Endothelial cell of umbilical vein (primary cell): ENCODE results near the gene CHKB. TPM values are rescaled to one million over a fixed set of nuclear protein-coding genes. Genes with fewer than 3 reads are reported as not detected.

Source experiments
- BruUV-seq: library from RNA; stranded (reverse); fragments of 400-500 nt; replicated peaks from 2 replicates; lab custom pipeline; 2021; lab: Mats Ljungman, UMichigan
- CTCF ChIA-PET: fragments of 300-600, 350-600 bp; sonication (Branson Sonifier 250); formaldehyde crosslinking; loops from one replicate; lab custom pipeline; 2021; ENCODE audit warnings: antibody characterized with exemption, inconsistent platforms; lab: Charles Lee
- POLR2A ChIA-PET: fragments of 300-600, 350-600 bp; sonication (Branson Sonifier 250); formaldehyde crosslinking; loops from one replicate; lab custom pipeline; 2021; ENCODE audit warnings: antibody characterized with exemption, inconsistent platforms; lab: Charles Lee
- DNase-seq: peaks from one replicate; pipeline ENCODE4 v3.0.0-alpha.2; 2011; ENCODE audit warnings: low read depth, low spot score
- FAIRE-seq: peaks from 2 replicates; lab custom pipeline; 2011; peaks lifted over from hg19 to GRCh38; lab: Jason Lieb, UNC
- H2AFZ ChIP-seq: 2 replicates; pipeline ENCODE4 v1.6.0; 2012; ENCODE audit warnings: low read depth, low read length, control low read depth, inconsistent platforms
- H3K27ac ChIP-seq: 2 replicates; pipeline ENCODE4 v1.5.1; 2011; ENCODE audit warnings: low read depth, mild to moderate bottlenecking, control low read depth, low read length, moderate library complexity; ENCODE audit not compliant: insufficient read depth
- H3K27me3 ChIP-seq, 2 experiments: 2 replicates each; pipeline versions ENCODE4 v1.6.0 to v1.6.1; 2011; ENCODE audit warnings: low read length in 2 of 2, mixed read lengths in 1 of 2; ENCODE audit not compliant: control insufficient read depth in 2 of 2, insufficient read depth in 2 of 2
- H3K36me3 ChIP-seq, 2 experiments: 2 replicates in 1 of 2; 3 replicates in 1 of 2; pipeline ENCODE4 v1.5.1; 2011; ENCODE audit warnings: low read length in 2 of 2, mild to moderate bottlenecking in 1 of 2, moderate library complexity in 1 of 2; ENCODE audit not compliant: control insufficient read depth in 2 of 2, insufficient read depth in 2 of 2; ENCODE audit errors: extremely low read depth in 1 of 2
- H3K4me1 ChIP-seq: 3 replicates; pipeline ENCODE4 v1.5.1; 2011; ENCODE audit warnings: mild to moderate bottlenecking, low read length; ENCODE audit not compliant: control insufficient read depth, insufficient read depth; ENCODE audit errors: extremely low read depth
- H3K4me2 ChIP-seq: 2 replicates; pipeline ENCODE4 v1.6.1; 2011; ENCODE audit warnings: low read length, control low read depth, mixed read lengths; ENCODE audit not compliant: insufficient read depth
- H3K4me3 ChIP-seq, 3 experiments: fragments of 200-600 bp in 1 of 3; sonication (generic), shearing (Covaris generic) in 1 of 3; replicated peaks in 1 of 3; 2 replicates each; pipeline ENCODE4 v1.5.1; 2011 to 2016; ENCODE audit warnings: control low read depth in 3 of 3, low read length in 3 of 3, mild to moderate bottlenecking in 2 of 3, inconsistent platforms in 1 of 3, low read depth in 1 of 3, moderate library complexity in 1 of 3; ENCODE audit not compliant: insufficient read depth in 1 of 3
- H3K79me2 ChIP-seq: 2 replicates; pipeline ENCODE4 v1.6.0; 2012; ENCODE audit warnings: low read length, inconsistent platforms; ENCODE audit not compliant: control insufficient read depth, insufficient read depth
- H3K9ac ChIP-seq: replicated peaks from 2 replicates; pipeline ENCODE3; 2011; ENCODE audit warnings: low read length, control low read depth; ENCODE audit not compliant: insufficient read depth; ENCODE audit errors: extremely low read depth
- H3K9me1 ChIP-seq: replicated peaks from 3 replicates; pipeline ENCODE4 v1.6.0; 2011; ENCODE audit warnings: mild to moderate bottlenecking, low read length; ENCODE audit not compliant: control insufficient read depth, insufficient read depth; ENCODE audit errors: extremely low read depth
- H3K9me3 ChIP-seq: replicated peaks from 2 replicates; pipeline ENCODE4 v1.5.1; 2012; ENCODE audit warnings: low read length, inconsistent platforms; ENCODE audit not compliant: control insufficient read depth, insufficient read depth
- H4K20me1 ChIP-seq: replicated peaks from 2 replicates; pipeline ENCODE3; 2011; ENCODE audit warnings: mild to moderate bottlenecking, low read length; ENCODE audit not compliant: control insufficient read depth, insufficient read depth; ENCODE audit errors: extremely low read depth
- CTCF ChIP-seq, 2 donors: IDR thresholded peaks; 1 replicate in 1 of 2; 2 replicates in 1 of 2; pipeline ENCODE4 v1.5.1; 2011; ENCODE audit warnings: low read length in 2 of 2, mild to moderate bottlenecking in 2 of 2, moderate library complexity in 2 of 2, control low read depth in 1 of 2, inconsistent platforms in 1 of 2, low read depth in 1 of 2; ENCODE audit not compliant: insufficient read depth in 1 of 2; ENCODE audit errors: extremely low read depth in 1 of 2
- EZH2 ChIP-seq: IDR thresholded peaks from 2 replicates; pipeline ENCODE4 v1.6.1; 2012; ENCODE audit warnings: borderline replicate concordance, low read depth, mild to moderate bottlenecking, moderate library complexity, low read length, inconsistent platforms; ENCODE audit not compliant: severe bottlenecking
- FOS ChIP-seq: IDR thresholded peaks from 2 replicates; pipeline ENCODE4 v1.6.1; 2011; ENCODE audit warnings: mild to moderate bottlenecking, low read length, moderate library complexity, borderline replicate concordance; ENCODE audit not compliant: insufficient read depth
- JUN ChIP-seq: IDR thresholded peaks from 2 replicates; pipeline ENCODE4 v1.6.1; 2011; ENCODE audit warnings: borderline replicate concordance, low read depth; ENCODE audit not compliant: insufficient read length, insufficient read depth
- MYC ChIP-seq: IDR thresholded peaks from one replicate; pipeline ENCODE4 v1.6.1; 2011; ENCODE audit warnings: mild to moderate bottlenecking, low read depth, low read length
- POLR2A ChIP-seq: IDR thresholded peaks from 2 replicates; pipeline ENCODE4 v1.6.1; 2012; ENCODE audit warnings: low read depth, mild to moderate bottlenecking, control low read depth, low read length
- dilution Hi-C: fragments of 300-500 bp; cut with MboI; formaldehyde crosslinking; loops from one replicate; pipeline ENCODE4 v1.15.0; 2019; ENCODE audit warnings: low sequenced_read_pairs; ENCODE audit not compliant: extremely low pct_ligation_motif_present
- intact Hi-C: fragments of 100-400 bp; cut with micrococcal nuclease; formaldehyde crosslinking; loops from one replicate; pipeline ENCODE4 v1.10.0; 2022
- polyA plus RNA-seq, 4 experiments: library from polyadenylated mRNA; depleted of rRNA in 3 of 4; stranded (reverse) in 3 of 4; unstranded in 1 of 4; fragments of >200 nt; gene quantifications; 2 replicates each; pipeline versions ENCODE4 v1.2.1 to v1.2.3, GENCODE V29; 2011 to 2012; ENCODE audit warnings: missing spikeins in 1 of 4
- total RNA-seq: library from RNA; stranded (reverse); gene quantifications from 2 replicates; pipeline ENCODE4 v1.2.3, GENCODE V29; 2021

CHKB gene
- total and polyA plus RNA-seq, 2 donors (not counting 3 experiments of a cell fraction or from before 2014, with no cell fraction given): 62.4 to 70.6 TPM

- DNase-seq: no peak
- CTCF ChIA-PET: interaction anchor here (0.8 kb wide), 1 partner anchor 19 kb away, joined by 3 read pairs; no protein-coding TSS in a partner anchor
- Histone ChIP-seq H4K20me1 (no peaks in the 10 kb centered on the region), H2AFZ (no peak overlapping the region), H3K9me3 (no peaks in the 10 kb centered on the region), H3K79me2 (no peaks in the 10 kb centered on the region), H3K27me3 (peaks cover 36 to 37% of the 10 kb centered on the region in 2 experiments), H3K9ac (no peak overlapping the region), H3K4me2 (no peak overlapping the region), H3K4me1 (no peaks in the 10 kb centered on the region), H3K9me1 (no peaks in the 10 kb centered on the region), H3K27ac (no peak overlapping the region), H3K4me3 (no peak overlapping the region), H3K36me3 (no peaks in the 10 kb centered on the region)
- FAIRE-seq: no peak
- POLR2A ChIA-PET: interaction anchor here (0.5 kb wide), 1 partner anchor 8 kb away, joined by 4 read pairs; no protein-coding TSS in a partner anchor
- dilution Hi-C loops: no loop called here
- TF ChIP-seq FOS: no peak
- no peak for TF ChIP-seq MYC
- TF ChIP-seq CTCF (IDR thresholded peaks at IDR 0.05; ENCODE audit: extremely low read depth in 1 of 2, insufficient read depth in 1 of 2, low read depth in 1 of 2, low read length in 2 of 2): no peak
- no peak for TF ChIP-seq JUN
- TF ChIP-seq EZH2: peak; percentile 74
- no peak for TF ChIP-seq POLR2A
- intact Hi-C loops: no loop called here
- BruUV-seq: no TSS peak
These were observed 18.5 kb upstream of the CHKB start for GRCh38 chr22:50600967-50601668.
